ENCODE data around the gene MMEL1.
"Not testable (repeated sequence)": the region's sequence is repeated elsewhere in the genome, so short reads cannot be mapped to it uniquely, and the experiment has no call there.

Gene MMEL1

GRCh38 chr1:2632561-2633361 lies at the start of gene MMEL1:
Gene MMEL1 (minus strand): TSS chr1:2633016. CDS start chr1:2629484, 3,532 bp downstream.
- DNase-seq (ENCODE audit: low read depth): no peak

- DNase-seq (ENCODE audit: low read depth): not testable (repeated sequence)
Measured at GRCh38 chr1:2676726-2677125, 43.9 kb upstream of the MMEL1 start.

- DNase-seq (ENCODE audit: low read depth): not testable (repeated sequence)
Measured at GRCh38 chr1:2671656-2672055, 38.8 kb upstream of the MMEL1 start.

- not testable (repeated sequence) for DNase-seq (ENCODE audit: low read depth)
Measured at GRCh38 chr1:2659806-2660205, 27.0 kb upstream of the MMEL1 start.

- not testable (repeated sequence) for DNase-seq (ENCODE audit: low read depth)
Measured at GRCh38 chr1:2657909-2658308, 25.1 kb upstream of the MMEL1 start.

GRCh38 chr1:2657124-2657523 lies 24.3 kb upstream of the MMEL1 start:
- DNase-seq (ENCODE audit: low read depth): not testable (repeated sequence)

- not testable (repeated sequence) for DNase-seq (ENCODE audit: low read depth)
Measured at GRCh38 chr1:2655598-2656434, 23.0 kb upstream of the MMEL1 start.

- not testable (repeated sequence) for DNase-seq (ENCODE audit: low read depth)
Measured at GRCh38 chr1:2654443-2654948, 21.7 kb upstream of the MMEL1 start.

- DNase-seq (ENCODE audit: low read depth): not testable (repeated sequence)
Measured at GRCh38 chr1:2653741-2654442, 21.1 kb upstream of the MMEL1 start.

GRCh38 chr1:2652926-2653571 lies 20.2 kb upstream of the MMEL1 start:
- not testable (repeated sequence) for DNase-seq (ENCODE audit: low read depth)

- not testable (repeated sequence) for DNase-seq (ENCODE audit: low read depth)
Measured at GRCh38 chr1:2652152-2652925, 19.5 kb upstream of the MMEL1 start.

GRCh38 chr1:2650967-2651645 lies 18.3 kb upstream of the MMEL1 start:
- no peak for DNase-seq (ENCODE audit: low read depth)

- no peak for DNase-seq (ENCODE audit: low read depth)
Measured at GRCh38 chr1:2646837-2647236, 14.0 kb upstream of the MMEL1 start.

GRCh38 chr1:2645776-2646175 lies 13.0 kb upstream of the MMEL1 start:
- DNase-seq (ENCODE audit: low read depth): no peak

- DNase-seq (ENCODE audit: low read depth): no peak
Measured at GRCh38 chr1:2645143-2645542, 12.3 kb upstream of the MMEL1 start.

GRCh38 chr1:2644591-2645101 lies 11.8 kb upstream of the MMEL1 start:
- no peak for DNase-seq (ENCODE audit: low read depth)

- DNase-seq (ENCODE audit: low read depth): no peak
Measured at GRCh38 chr1:2644171-2644570, 11.4 kb upstream of the MMEL1 start.

- no peak for DNase-seq (ENCODE audit: low read depth)
Measured at GRCh38 chr1:2643414-2644077, 10.7 kb upstream of the MMEL1 start.
